Stimulated activated CD4-positive, alpha-beta T cell treated with anti-CD3 and anti-CD28 coated beads, Interleukin-15, amount 100 ng/mL, for 1 hour (primary cell): ENCODE data around the gene IL16.

Experiments used
- DNase-seq, 2 donors: peaks; one replicate each; pipeline ENCODE4 v3.0.0-alpha.2; 2020; ENCODE audit warnings: low read depth in 1 of 2, low spot score in 1 of 2

The IL16 gene

GRCh38 chr15:81254277-81254915 lies 57.7 kb downstream of the IL16 start:
- no peak for DNase-seq

GRCh38 chr15:81254916-81255290 lies 58.2 kb downstream of the IL16 start:
- DNase-seq, result no peak

- DNase-seq, result no peak
Observed at GRCh38 chr15:81255315-81255957, 58.8 kb downstream of the IL16 start.

- DNase-seq, result no peak
Observed at GRCh38 chr15:81255958-81256320, 59.3 kb downstream of the IL16 start.

- no peak for DNase-seq
Observed at GRCh38 chr15:81256916-81257315, 60.2 kb downstream of the IL16 start.

GRCh38 chr15:81257435-81257834 lies 60.8 kb downstream of the IL16 start:
- no peak for DNase-seq

GRCh38 chr15:81258455-81258854 lies 61.8 kb downstream of the IL16 start:
- DNase-seq, result no peak

GRCh38 chr15:81259760-81260298 lies 63.1 kb downstream of the IL16 start:
- DNase-seq, result no peak

GRCh38 chr15:81261172-81261811 lies 64.6 kb downstream of the IL16 start:
- no peak for DNase-seq

GRCh38 chr15:81263477-81263876 lies 66.8 kb downstream of the IL16 start:
- DNase-seq, result no peak

- no peak for DNase-seq
Observed at GRCh38 chr15:81264072-81264857, 67.6 kb downstream of the IL16 start.

- DNase-seq, result no peak
Observed at GRCh38 chr15:81265256-81265943, 68.7 kb downstream of the IL16 start.

GRCh38 chr15:81265944-81266775 lies 69.5 kb downstream of the IL16 start:
- peak; percentile 57 to 71 for DNase-seq

- DNase-seq, result no peak
Observed at GRCh38 chr15:81268340-81268739, 71.7 kb downstream of the IL16 start.

GRCh38 chr15:81268881-81269601 lies 72.4 kb downstream of the IL16 start:
- DNase-seq, result no peak

GRCh38 chr15:81270188-81270587 lies 73.5 kb downstream of the IL16 start:
- DNase-seq, result no peak

GRCh38 chr15:81270781-81271491 lies 74.3 kb downstream of the IL16 start:
- no peak for DNase-seq

- DNase-seq, result no peak
Observed at GRCh38 chr15:81271761-81272644, 75.3 kb downstream of the IL16 start.
